ENCODE results near the gene DCXR.

DNA sequence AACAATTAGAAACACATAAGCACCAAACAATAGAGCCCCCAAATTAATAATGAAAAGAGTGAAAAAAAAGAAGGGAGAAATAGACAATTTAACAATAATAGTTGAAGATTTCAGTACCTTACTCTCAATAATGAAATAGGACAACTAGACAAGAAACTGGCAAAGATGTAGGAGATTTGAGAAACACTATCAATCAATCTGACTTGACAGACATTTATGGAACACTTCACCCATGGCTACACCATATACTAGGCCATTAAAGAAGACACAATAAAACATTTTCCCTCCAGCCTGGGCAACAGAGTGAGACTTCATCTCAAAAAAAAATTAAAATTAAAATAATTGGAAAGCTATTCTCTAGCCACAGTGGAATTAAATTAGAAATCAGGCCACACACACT lies 33.1 kb upstream of the DCXR start:
- TF ChIP-seq, protein P1, sequence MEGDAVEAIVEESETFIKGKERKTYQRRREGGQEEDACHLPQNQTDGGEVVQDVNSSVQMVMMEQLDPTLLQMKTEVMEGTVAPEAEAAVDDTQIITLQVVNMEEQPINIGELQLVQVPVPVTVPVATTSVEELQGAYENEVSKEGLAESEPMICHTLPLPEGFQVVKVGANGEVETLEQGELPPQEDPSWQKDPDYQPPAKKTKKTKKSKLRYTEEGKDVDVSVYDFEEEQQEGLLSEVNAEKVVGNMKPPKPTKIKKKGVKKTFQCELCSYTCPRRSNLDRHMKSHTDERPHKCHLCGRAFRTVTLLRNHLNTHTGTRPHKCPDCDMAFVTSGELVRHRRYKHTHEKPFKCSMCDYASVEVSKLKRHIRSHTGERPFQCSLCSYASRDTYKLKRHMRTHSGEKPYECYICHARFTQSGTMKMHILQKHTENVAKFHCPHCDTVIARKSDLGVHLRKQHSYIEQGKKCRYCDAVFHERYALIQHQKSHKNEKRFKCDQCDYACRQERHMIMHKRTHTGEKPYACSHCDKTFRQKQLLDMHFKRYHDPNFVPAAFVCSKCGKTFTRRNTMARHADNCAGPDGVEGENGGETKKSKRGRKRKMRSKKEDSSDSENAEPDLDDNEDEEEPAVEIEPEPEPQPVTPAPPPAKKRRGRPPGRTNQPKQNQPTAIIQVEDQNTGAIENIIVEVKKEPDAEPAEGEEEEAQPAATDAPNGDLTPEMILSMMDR (conservative IDR thresholded peaks at IDR 0.05; ENCODE audit: low read depth, low read length) = no peak
- TF ChIP-seq EZH2 (IDR thresholded peaks at IDR 0.05; ENCODE audit: borderline replicate concordance, low read depth, low read length, poor library complexity, severe bottlenecking) = no peak

All from A673 (cell line).